ENCODE results near the gene OPHN1.
"Not testable (repeated sequence)": the region's sequence is repeated elsewhere in the genome, so short reads cannot be mapped to it uniquely, and the experiment has no call there.

The OPHN1 gene

GRCh38 chrX:68396953-68397352, 36.3 kb downstream of the OPHN1 start:
- Mint-ChIP-seq H3K36me3 (ENCODE audit: low read depth) (no peaks in the 10 kb centered on the region), H3K9me3 (peaks cover 8% of the 10 kb centered on the region), H3K27me3 (ENCODE audit: low read depth) (no peaks in the 10 kb centered on the region), H3K27ac (peak overlapping the region; percentile 65 to 86 (median 72)), H3K4me3 (no peak overlapping the region), H3K4me1 (peaks cover 16% of the 10 kb centered on the region)
- TF ChIP-seq CTCF (IDR thresholded peaks at IDR 0.05; ENCODE audit: unreplicated experiment in 3 of 3): no peak

- H3K4me1 Mint-ChIP-seq: peaks cover 20% of the 10 kb centered on the region
- not testable (repeated sequence) for H3K4me3 Mint-ChIP-seq; H3K27me3 Mint-ChIP-seq (ENCODE audit: low read depth); H3K9me3 Mint-ChIP-seq; H3K36me3 Mint-ChIP-seq (ENCODE audit: low read depth); H3K27ac Mint-ChIP-seq
Measured at GRCh38 chrX:68389419-68389960, 43.8 kb downstream of the OPHN1 start.

GRCh38 chrX:68387776-68388175, 45.5 kb downstream of the OPHN1 start:
- H3K9me3 Mint-ChIP-seq: peaks cover 2% of the 10 kb centered on the region
- peak overlapping the region in 1 of 3 experiments; percentile 39 for H3K27ac Mint-ChIP-seq
- peaks cover 4% of the 10 kb centered on the region for H3K36me3 Mint-ChIP-seq (ENCODE audit: low read depth)
- no peak overlapping the region for H3K4me3 Mint-ChIP-seq
- TF ChIP-seq CTCF (IDR thresholded peaks at IDR 0.05; ENCODE audit: unreplicated experiment in 3 of 3): no peak
- peaks cover 20% of the 10 kb centered on the region for H3K4me1 Mint-ChIP-seq
- H3K27me3 Mint-ChIP-seq (ENCODE audit: low read depth): no peaks in the 10 kb centered on the region

GRCh38 chrX:68383540-68383939, 49.8 kb downstream of the OPHN1 start:
- Mint-ChIP-seq H3K27ac (no peak overlapping the region), H3K27me3 (ENCODE audit: low read depth) (no peaks in the 10 kb centered on the region), H3K4me1 (peaks cover 20% of the 10 kb centered on the region), H3K36me3 (ENCODE audit: low read depth) (peaks cover 13% of the 10 kb centered on the region), H3K9me3 (peaks cover 21% of the 10 kb centered on the region), H3K4me3 (no peak overlapping the region)
- TF ChIP-seq CTCF (IDR thresholded peaks at IDR 0.05; ENCODE audit: unreplicated experiment in 3 of 3): no peak

GRCh38 chrX:68377579-68377978, 55.7 kb downstream of the OPHN1 start:
- not testable (repeated sequence) for H3K36me3 Mint-ChIP-seq (ENCODE audit: low read depth); H3K4me3 Mint-ChIP-seq; H3K4me1 Mint-ChIP-seq; H3K27me3 Mint-ChIP-seq (ENCODE audit: low read depth); H3K27ac Mint-ChIP-seq
- H3K9me3 Mint-ChIP-seq: peaks cover 19% of the 10 kb centered on the region

- Mint-ChIP-seq H3K27ac (no peak overlapping the region), H3K4me1 (no peaks in the 10 kb centered on the region), H3K9me3 (peaks cover 14% of the 10 kb centered on the region), H3K27me3 (ENCODE audit: low read depth) (no peaks in the 10 kb centered on the region), H3K4me3 (no peak overlapping the region), H3K36me3 (ENCODE audit: low read depth) (peaks cover 4% of the 10 kb centered on the region)
- no peak for TF ChIP-seq CTCF (IDR thresholded peaks at IDR 0.05; ENCODE audit: unreplicated experiment in 3 of 3)
Measured at GRCh38 chrX:68376373-68376772, 56.9 kb downstream of the OPHN1 start.

GRCh38 chrX:68375803-68376202, 57.5 kb downstream of the OPHN1 start:
- H3K36me3 Mint-ChIP-seq (ENCODE audit: low read depth): no peaks in the 10 kb centered on the region
- H3K9me3 Mint-ChIP-seq: peaks cover 9% of the 10 kb centered on the region
- no peak overlapping the region for H3K27ac Mint-ChIP-seq
- H3K27me3 Mint-ChIP-seq (ENCODE audit: low read depth): no peaks in the 10 kb centered on the region
- H3K4me3 Mint-ChIP-seq: no peak overlapping the region
- H3K4me1 Mint-ChIP-seq: no peaks in the 10 kb centered on the region
- no peak for TF ChIP-seq CTCF (IDR thresholded peaks at IDR 0.05; ENCODE audit: unreplicated experiment in 3 of 3)
